Immature natural killer cell (primary cell): ENCODE data around the gene TIPRL. TPM values are rescaled to one million over a fixed set of nuclear protein-coding genes. Genes with fewer than 3 reads are reported as not detected.

Experiments used
- DNase-seq, 3 donors: peaks; one replicate each; pipeline ENCODE4 v3.0.0; 2022; ENCODE audit warnings: mixed read lengths in 1 of 3
- H3K27ac Mint-ChIP-seq, 6 donors: one replicate each; pipeline ENCODE4 v1.8.0; 2020; ENCODE audit warnings: mixed read lengths in 6 of 6, mild to moderate bottlenecking in 5 of 6, inconsistent platforms in 4 of 6, moderate library complexity in 3 of 6
- H3K27me3 Mint-ChIP-seq, 3 donors: one replicate each; pipeline ENCODE4 v1.8.0; 2020 to 2021; ENCODE audit warnings: low read depth in 3 of 3, mild to moderate bottlenecking in 3 of 3, mixed read lengths in 3 of 3, moderate library complexity in 3 of 3, inconsistent platforms in 1 of 3
- H3K36me3 Mint-ChIP-seq, 3 donors: one replicate each; pipeline ENCODE4 v1.8.0; 2020; ENCODE audit warnings: mixed read lengths in 3 of 3, inconsistent platforms in 2 of 3, mild to moderate bottlenecking in 2 of 3
- H3K4me1 Mint-ChIP-seq, 2 donors: one replicate each; pipeline ENCODE4 v1.8.0; 2020; ENCODE audit warnings: inconsistent platforms in 2 of 2, mild to moderate bottlenecking in 2 of 2, mixed read lengths in 2 of 2, moderate library complexity in 1 of 2
- H3K4me3 Mint-ChIP-seq, 5 donors: one replicate each; pipeline ENCODE4 v1.8.0; 2020; ENCODE audit warnings: mild to moderate bottlenecking in 5 of 5, mixed read lengths in 5 of 5, inconsistent platforms in 3 of 5, moderate library complexity in 3 of 5
- H3K9me3 Mint-ChIP-seq, 6 donors: one replicate each; pipeline ENCODE4 v1.8.0; 2020; ENCODE audit warnings: mild to moderate bottlenecking in 6 of 6, mixed read lengths in 6 of 6, inconsistent platforms in 4 of 6, moderate library complexity in 3 of 6
- polyA plus RNA-seq, 3 donors: library from polyadenylated mRNA; unstranded; fragments of 300-500 nt; fragmentation: Illumina TruSeq; gene quantifications; one replicate each; pipeline ENCODE4 v1.2.3, GENCODE V29; 2021

TIPRL gene
- polyA plus RNA-seq, 3 donors from 2014 or later, result 26.9 to 51.6 (median 51.4) TPM

GRCh38 chr1:168227620-168228019 is 48.9 kb downstream of the TIPRL start:
- H3K36me3 Mint-ChIP-seq, result peaks cover 0 to 10% (median 8%) of the 10 kb centered on the region in 3 donors
- H3K4me3 Mint-ChIP-seq, result peak overlapping the region; percentile 94 to 99 (median 97)
- H3K4me1 Mint-ChIP-seq, result peaks cover 56 to 68% of the 10 kb centered on the region in 2 donors
- no peaks in the 10 kb centered on the region for H3K9me3 Mint-ChIP-seq
- no peak for DNase-seq
- H3K27ac Mint-ChIP-seq, result peak overlapping the region; percentile 87 to 97 (median 92)
- peaks cover 3 to 9% (median 8%) of the 10 kb centered on the region in 3 donors for H3K27me3 Mint-ChIP-seq

GRCh38 chr1:168229893-168230292 is 51.1 kb downstream of the TIPRL start:
- Mint-ChIP-seq H3K9me3 (no peaks in the 10 kb centered on the region), H3K4me3 (peak overlapping the region in 4 of 5 donors; percentile 8 to 99 (median 96)), H3K27ac (no peak overlapping the region), H3K27me3 (peaks cover 2 to 9% (median 7%) of the 10 kb centered on the region in 3 donors), H3K36me3 (peaks cover 0 to 21% (median 19%) of the 10 kb centered on the region in 3 donors), H3K4me1 (peaks cover 70 to 76% of the 10 kb centered on the region in 2 donors)
- no peak for DNase-seq

- no peak for DNase-seq
- Mint-ChIP-seq H3K4me3 (peak overlapping the region in 1 of 5 donors; percentile 27), H3K27ac (no peak overlapping the region), H3K36me3 (peaks cover 4 to 21% (median 19%) of the 10 kb centered on the region in 3 donors), H3K27me3 (peaks cover 2 to 9% (median 3%) of the 10 kb centered on the region in 3 donors), H3K4me1 (peaks cover 70 to 85% of the 10 kb centered on the region in 2 donors), H3K9me3 (no peaks in the 10 kb centered on the region)
These were observed 51.9 kb downstream of the TIPRL start for GRCh38 chr1:168230709-168231108.

GRCh38 chr1:168234846-168235547 is 56.2 kb downstream of the TIPRL start:
- Mint-ChIP-seq H3K36me3 (peaks cover 16 to 55% (median 20%) of the 10 kb centered on the region in 3 donors), H3K27me3 (peaks cover 0 to 2% (median 1%) of the 10 kb centered on the region in 3 donors), H3K27ac (peak overlapping the region in 4 of 6 donors; percentile 5 to 71 (median 28)), H3K4me1 (peaks cover 39 to 72% of the 10 kb centered on the region in 2 donors), H3K4me3 (no peak overlapping the region), H3K9me3 (no peaks in the 10 kb centered on the region)
- peak; percentile 31 to 53 (median 47) for DNase-seq

- no peak for DNase-seq
- Mint-ChIP-seq H3K27ac (peak overlapping the region in 4 of 6 donors; percentile 5 to 64 (median 36)), H3K9me3 (no peaks in the 10 kb centered on the region), H3K36me3 (peaks cover 20 to 61% (median 23%) of the 10 kb centered on the region in 3 donors), H3K27me3 (peaks cover 0 to 2% (median 1%) of the 10 kb centered on the region in 3 donors), H3K4me1 (peaks cover 36 to 70% of the 10 kb centered on the region in 2 donors), H3K4me3 (no peak overlapping the region)
These were observed 56.8 kb downstream of the TIPRL start for GRCh38 chr1:168235548-168235885.

GRCh38 chr1:168235937-168236336 is 57.2 kb downstream of the TIPRL start:
- H3K36me3 Mint-ChIP-seq, result peaks cover 20 to 61% (median 23%) of the 10 kb centered on the region in 3 donors
- H3K4me1 Mint-ChIP-seq, result peaks cover 32 to 66% of the 10 kb centered on the region in 2 donors
- H3K27ac Mint-ChIP-seq, result peak overlapping the region in 1 of 6 donors; percentile 24
- H3K27me3 Mint-ChIP-seq, result peaks cover 0 to 2% (median 1%) of the 10 kb centered on the region in 3 donors
- no peak for DNase-seq
- H3K4me3 Mint-ChIP-seq, result no peak overlapping the region
- H3K9me3 Mint-ChIP-seq, result no peaks in the 10 kb centered on the region

GRCh38 chr1:168236836-168237611 is 58.3 kb downstream of the TIPRL start:
- Mint-ChIP-seq H3K4me1 (peaks cover 24 to 63% of the 10 kb centered on the region in 2 donors), H3K27ac (peak overlapping the region in 2 of 6 donors; percentile 46 to 58), H3K9me3 (no peaks in the 10 kb centered on the region), H3K4me3 (no peak overlapping the region), H3K36me3 (peaks cover 20 to 64% (median 28%) of the 10 kb centered on the region in 3 donors), H3K27me3 (peaks cover 0 to 1% (median 0%) of the 10 kb centered on the region in 3 donors)
- no peak for DNase-seq

- H3K4me3 Mint-ChIP-seq, result peak overlapping the region in 2 of 5 donors; percentile 54 to 66
- no peaks in the 10 kb centered on the region for H3K9me3 Mint-ChIP-seq
- peaks cover 43 to 81% (median 45%) of the 10 kb centered on the region in 3 donors for H3K36me3 Mint-ChIP-seq
- peak overlapping the region in 3 of 6 donors; percentile 14 to 59 (median 18) for H3K27ac Mint-ChIP-seq
- peaks cover 0 to 2% (median 2%) of the 10 kb centered on the region in 3 donors for H3K27me3 Mint-ChIP-seq
- H3K4me1 Mint-ChIP-seq, result peaks cover 37 to 67% of the 10 kb centered on the region in 2 donors
- no peak for DNase-seq
These were observed 64.4 kb downstream of the TIPRL start for GRCh38 chr1:168243198-168243597.

- H3K9me3 Mint-ChIP-seq, result no peaks in the 10 kb centered on the region
- H3K4me1 Mint-ChIP-seq, result peaks cover 42 to 72% of the 10 kb centered on the region in 2 donors
- peak; percentile 52 to 60 (median 56) for DNase-seq
- peaks cover 43 to 83% (median 45%) of the 10 kb centered on the region in 3 donors for H3K36me3 Mint-ChIP-seq
- H3K27ac Mint-ChIP-seq, result peak overlapping the region in 5 of 6 donors; percentile 21 to 80 (median 59)
- peak overlapping the region in 4 of 5 donors; percentile 12 to 66 (median 42) for H3K4me3 Mint-ChIP-seq
- peaks cover 0 to 2% (median 2%) of the 10 kb centered on the region in 3 donors for H3K27me3 Mint-ChIP-seq
These were observed 65.0 kb downstream of the TIPRL start for GRCh38 chr1:168243636-168244212.

GRCh38 chr1:168245042-168245441 is 66.3 kb downstream of the TIPRL start:
- H3K4me3 Mint-ChIP-seq, result peak overlapping the region in 1 of 5 donors; percentile 12

GRCh38 chr1:168246506-168246905 is 67.7 kb downstream of the TIPRL start:
- H3K4me3 Mint-ChIP-seq, result no peak overlapping the region
- H3K36me3 Mint-ChIP-seq, result peaks cover 38 to 72% (median 47%) of the 10 kb centered on the region in 3 donors
- H3K9me3 Mint-ChIP-seq, result no peaks in the 10 kb centered on the region
- peaks cover 0 to 3% (median 2%) of the 10 kb centered on the region in 3 donors for H3K27me3 Mint-ChIP-seq
- no peak for DNase-seq
- H3K4me1 Mint-ChIP-seq, result peaks cover 56 to 98% of the 10 kb centered on the region in 2 donors
- H3K27ac Mint-ChIP-seq, result no peak overlapping the region

More at GRCh38 chr1:168245042-168245441, 66.3 kb downstream of the TIPRL start:
- Mint-ChIP-seq H3K4me1 (peaks cover 49 to 85% of the 10 kb centered on the region in 2 donors), H3K27me3 (peaks cover 0 to 2% (median 2%) of the 10 kb centered on the region in 3 donors), H3K36me3 (peaks cover 43 to 80% (median 46%) of the 10 kb centered on the region in 3 donors), H3K9me3 (no peaks in the 10 kb centered on the region), H3K27ac (peak overlapping the region in 1 of 6 donors; percentile 11)
- DNase-seq, result no peak
